ENCODE results near the gene LIPH. TPM values are rescaled to one million over a fixed set of nuclear protein-coding genes. Genes with fewer than 3 reads are reported as not detected.

LIPH gene
- total and polyA plus RNA-seq, 11 donors = 0.04 to 1.4 (median 0.36) TPM

DNA sequence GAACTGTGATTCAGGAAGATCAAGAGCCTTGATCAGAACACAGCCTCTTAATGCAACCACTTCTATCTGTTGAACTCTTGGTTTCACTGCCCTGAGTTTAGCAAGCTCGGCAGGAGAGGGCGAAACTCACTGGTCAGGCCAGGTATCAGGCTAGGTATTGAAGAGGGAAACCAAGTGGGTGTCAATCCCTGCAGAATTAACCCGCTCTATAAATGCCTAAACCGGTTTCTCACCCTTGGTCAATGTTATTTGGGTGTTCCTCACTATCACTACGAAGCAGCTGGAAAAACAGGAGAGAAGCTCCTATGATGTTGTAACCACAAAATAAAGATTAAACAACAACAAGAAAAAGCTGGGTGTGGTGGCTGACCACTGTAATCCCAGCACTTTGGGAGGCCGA lies 23.9 kb downstream of the LIPH start:
- Histone ChIP-seq H3K4me3 (no peak overlapping the region), H3K27ac (no peak overlapping the region), H3K27me3 (no peaks in the 10 kb centered on the region), H3K36me3 (no peaks in the 10 kb centered on the region), H3K4me1 (no peaks in the 10 kb centered on the region), H3K9me3 (no peaks in the 10 kb centered on the region)
- TF ChIP-seq POLR2A (IDR thresholded peaks at IDR 0.05) = no peak
- TF ChIP-seq, protein P1, sequence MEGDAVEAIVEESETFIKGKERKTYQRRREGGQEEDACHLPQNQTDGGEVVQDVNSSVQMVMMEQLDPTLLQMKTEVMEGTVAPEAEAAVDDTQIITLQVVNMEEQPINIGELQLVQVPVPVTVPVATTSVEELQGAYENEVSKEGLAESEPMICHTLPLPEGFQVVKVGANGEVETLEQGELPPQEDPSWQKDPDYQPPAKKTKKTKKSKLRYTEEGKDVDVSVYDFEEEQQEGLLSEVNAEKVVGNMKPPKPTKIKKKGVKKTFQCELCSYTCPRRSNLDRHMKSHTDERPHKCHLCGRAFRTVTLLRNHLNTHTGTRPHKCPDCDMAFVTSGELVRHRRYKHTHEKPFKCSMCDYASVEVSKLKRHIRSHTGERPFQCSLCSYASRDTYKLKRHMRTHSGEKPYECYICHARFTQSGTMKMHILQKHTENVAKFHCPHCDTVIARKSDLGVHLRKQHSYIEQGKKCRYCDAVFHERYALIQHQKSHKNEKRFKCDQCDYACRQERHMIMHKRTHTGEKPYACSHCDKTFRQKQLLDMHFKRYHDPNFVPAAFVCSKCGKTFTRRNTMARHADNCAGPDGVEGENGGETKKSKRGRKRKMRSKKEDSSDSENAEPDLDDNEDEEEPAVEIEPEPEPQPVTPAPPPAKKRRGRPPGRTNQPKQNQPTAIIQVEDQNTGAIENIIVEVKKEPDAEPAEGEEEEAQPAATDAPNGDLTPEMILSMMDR (IDR thresholded peaks at IDR 0.05) = no peak
- DNase-seq (no peak), ATAC-seq (no peak)
- WGBS, 4 donors = 90 to 96% (median 94%) methylated on average over 6 of the region's 6 CpGs
- intact Hi-C loops (cut with DNase I) = no loop called here

GRCh38 chr3:185527364-185527763 lies 25.0 kb downstream of the LIPH start:
- intact Hi-C loops (cut with DNase I) = no loop called here
- DNase-seq (no peak), ATAC-seq (no peak)
- no peaks in the 10 kb centered on the region for H3K36me3 ChIP-seq
- no peak for TF ChIP-seq POLR2A (IDR thresholded peaks at IDR 0.05)
- TF ChIP-seq, protein P1 (IDR thresholded peaks at IDR 0.05) = no peak
- H3K4me3 ChIP-seq = no peak overlapping the region
- 73 to 79% (median 76%) methylated on average over 9 of the region's 9 CpGs for WGBS, 4 donors
- no peak overlapping the region for H3K27ac ChIP-seq
- H3K4me1 ChIP-seq = no peaks in the 10 kb centered on the region
- H3K27me3 ChIP-seq = no peaks in the 10 kb centered on the region
- H3K9me3 ChIP-seq = no peaks in the 10 kb centered on the region

DNA sequence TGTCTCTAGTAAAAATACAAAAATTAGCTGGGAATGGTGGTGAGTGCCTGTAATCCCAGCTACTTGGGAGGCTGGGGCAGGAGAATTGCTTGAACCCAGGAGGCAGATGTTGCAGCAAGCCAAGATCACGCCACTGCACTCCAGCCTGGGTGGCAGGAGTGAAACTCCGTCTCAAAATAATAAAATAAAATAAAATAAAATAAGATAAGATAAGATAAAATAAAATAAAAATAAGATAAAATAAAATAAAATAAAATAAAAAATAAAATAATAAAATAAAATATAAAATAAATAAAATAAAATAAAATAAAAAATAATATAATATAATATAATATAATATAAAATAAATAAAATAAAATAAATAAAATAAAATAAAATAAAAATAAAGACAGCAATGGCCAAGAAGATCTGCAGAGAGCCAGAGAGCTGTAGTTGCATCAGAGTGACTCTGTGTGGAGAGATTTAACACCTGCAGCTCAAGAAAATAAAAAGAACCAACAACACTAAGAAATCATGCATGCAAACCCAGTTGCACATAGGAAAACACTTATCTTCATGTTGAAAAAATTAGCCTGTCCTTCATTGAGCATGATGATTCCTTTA lies 25.9 kb downstream of the LIPH start:
- intact Hi-C loops (cut with DNase I) = no loop called here

GRCh38 chr3:185521349-185522138 lies 30.8 kb downstream of the LIPH start:
- Histone ChIP-seq H3K27me3 (no peaks in the 10 kb centered on the region), H3K4me1 (no peaks in the 10 kb centered on the region), H3K36me3 (no peaks in the 10 kb centered on the region), H3K4me3 (no peak overlapping the region), H3K9me3 (no peaks in the 10 kb centered on the region), H3K27ac (peak overlapping the region in 4 of 12 donors; percentile 0 to 50 (median 31))
- TF ChIP-seq, protein P1 (IDR thresholded peaks at IDR 0.05) = no peak
- TF ChIP-seq POLR2A (IDR thresholded peaks at IDR 0.05) = no peak
- intact Hi-C loops (cut with DNase I) = loop anchor here in 2 of 10 donors (1.0 to 5.0 kb wide), 2 partner anchors 23 to 36 kb away; no protein-coding TSS in a partner anchor
- WGBS, 4 donors = 58 to 63% (median 60%) methylated on average over 7 of the region's 7 CpGs
- peak in 4 of 5 donors; percentile 33 to 59 (median 47) for DNase-seq
- peak; percentile 64 to 92 (median 90) for ATAC-seq

More for the DNA sequence above, 25.9 kb downstream of the LIPH start:
- H3K27ac ChIP-seq = no peak overlapping the region
- no peaks in the 10 kb centered on the region for H3K27me3 ChIP-seq
- H3K36me3 ChIP-seq = no peaks in the 10 kb centered on the region
- WGBS, 4 donors = 86 to 90% (median 88%) methylated on average over 2 of the region's 2 CpGs
- DNase-seq (no peak), ATAC-seq (no peak)
- H3K9me3 ChIP-seq = no peaks in the 10 kb centered on the region
- no peak for TF ChIP-seq POLR2A (IDR thresholded peaks at IDR 0.05)
- TF ChIP-seq, protein P1 (IDR thresholded peaks at IDR 0.05) = no peak
- H3K4me1 ChIP-seq = no peaks in the 10 kb centered on the region
- no peak overlapping the region for H3K4me3 ChIP-seq
